Pancreas (tissue), 10 donors: ENCODE results near the gene SLC6A13. TPM values are rescaled to one million over a fixed set of nuclear protein-coding genes. Genes with fewer than 3 reads are reported as not detected.

Source experiments
- ATAC-seq, 4 donors: fragments of 200-7000 bp; cut with Tn5 transposase; one replicate each; pipeline versions ENCODE4 v1.8.0 to v1.9.1; 2020; ENCODE audit warnings: mild to moderate bottlenecking in 4 of 4, moderate library complexity in 4 of 4
- DNase-seq, 6 donors: peaks; one replicate each; pipeline ENCODE4 v3.0.0-alpha.2; 2020
- FAIRE-seq: peaks from 2 replicates; lab custom pipeline; 2012; peaks lifted over from hg19 to GRCh38; lab: Jason Lieb, UNC
- H3K27ac ChIP-seq, 4 donors: fragments of 200-600 bp; sonication (generic); 1 replicate in 3 of 4; 2 replicates in 1 of 4; pipeline versions ENCODE4 v1.5.0 to v1.8.0; 2020
- H3K27me3 ChIP-seq, 4 donors: fragments of 200-600 bp; one replicate each; pipeline ENCODE4 v1.8.0; 2021
- H3K36me3 ChIP-seq, 3 donors: fragments of 200-600 bp; sonication (generic) in 1 of 3; one replicate each; pipeline versions ENCODE4 v1.5.0 to v1.8.0; 2020 to 2021
- H3K4me1 ChIP-seq, 3 donors: fragments of 200-600 bp; one replicate each; pipeline ENCODE4 v1.8.0; 2021
- H3K4me3 ChIP-seq, 4 donors: fragments of 200-600 bp; sonication (generic) in 2 of 4; one replicate each; pipeline versions ENCODE4 v1.5.0 to v1.8.0; 2020 to 2021
- H3K9me3 ChIP-seq, 4 donors: fragments of 200-600 bp; one replicate each; pipeline ENCODE4 v1.8.0; 2021
- CTCF ChIP-seq, 4 donors: fragments of 200-600 bp; sonication (generic) in 3 of 4; IDR thresholded peaks; one replicate each; pipeline versions ENCODE4 v1.5.0 to v1.8.0; 2021; ENCODE audit warnings: antibody characterized with exemption in 4 of 4
- WGBS, 2 donors: extraction: QIAGEN DNeasy Blood & Tissue Kit; methylation state at CpG; one replicate each; pipeline ENCODE4 v1.1.7; 2013; 5-methylcytosine and 5-hydroxymethylcytosine counted together
- intact Hi-C, 3 donors: fragments of 100-400 bp; cut with DNase I; formaldehyde crosslinking; loops; one replicate each; pipeline versions ENCODE4 v1.11.1 to v1.14.2; 2022
- polyA plus RNA-seq, 2 donors: library from polyadenylated mRNA; stranded (reverse); fragments of 200-250 nt; gene quantifications; one replicate each; pipeline ENCODE4 v1.2.3, GENCODE V29; 2013
- total RNA-seq, 6 donors: library from RNA; stranded (reverse); fragmentation: NEBNext Ultra II Directional in 4 of 6; extraction: Animal tissue kit (Norgen Biotek cat#: 25700) in 4 of 6; gene quantifications; one replicate each; pipeline versions ENCODE4 v1.2.1 to v1.2.4, GENCODE V29; 2021 to 2023
- donor health status: healthy with polysubstance abuse.
- donor health status: DM: no; HTN: no; CAD: no; lungs with moderate emphysema.
- donor health status: DM: no; HTN: no; CAD: no.
- donor health status: control.
- donor health status: control.
- donor health status: Bipolar disorder and iron deficiency.
- donor health status: DM: yes; HTN: yes; CAD: no.
- donor health status: DM: no; HTN: no; CAD: no.
- donor health status: DM: no; HTN: no; CAD: no.
- donor health status: DM: yes; HTN: yes; CAD: no.

SLC6A13 gene
- total and polyA plus RNA-seq, 8 donors: 0.23 to 0.35 (median 0.29) TPM; not detected in 4

GRCh38 chr12:264269-264668 is 1.6 kb upstream of the SLC6A13 start:
- no peak for TF ChIP-seq CTCF (IDR thresholded peaks at IDR 0.05)
- Histone ChIP-seq H3K27ac (no peak overlapping the region), H3K4me3 (no peak overlapping the region), H3K4me1 (no peaks in the 10 kb centered on the region), H3K36me3 (no peaks in the 10 kb centered on the region), H3K27me3 (peaks cover 0 to 10% (median 0%) of the 10 kb centered on the region in 4 donors), H3K9me3 (no peaks in the 10 kb centered on the region)
- 58 to 70% methylated on average over 3 of the region's 3 CpGs for WGBS, 2 donors
- no peak for FAIRE-seq
- DNase-seq: no peak
- no peak for ATAC-seq
- intact Hi-C loops: no loop called here

- Histone ChIP-seq H3K36me3 (no peaks in the 10 kb centered on the region), H3K27me3 (peaks cover 0 to 10% (median 0%) of the 10 kb centered on the region in 4 donors), H3K4me1 (no peaks in the 10 kb centered on the region), H3K9me3 (no peaks in the 10 kb centered on the region), H3K4me3 (no peak overlapping the region), H3K27ac (no peak overlapping the region)
- intact Hi-C loops: no loop called here
- DNase-seq (no peak), FAIRE-seq (no peak), ATAC-seq (no peak)
- TF ChIP-seq CTCF (IDR thresholded peaks at IDR 0.05): no peak
- 77 to 87% methylated on average over 9 of the region's 9 CpGs for WGBS, 2 donors
Observed at GRCh38 chr12:263574-263973, 938 bp upstream of the SLC6A13 start.

GRCh38 chr12:262113-262512 is 523 bp downstream of the SLC6A13 start:
- DNase-seq: no peak
- H3K27me3 ChIP-seq: peaks cover 0 to 9% (median 0%) of the 10 kb centered on the region in 4 donors
- H3K36me3 ChIP-seq: no peaks in the 10 kb centered on the region
- H3K4me3 ChIP-seq: no peak overlapping the region
- intact Hi-C loops: no loop called here
- H3K27ac ChIP-seq: no peak overlapping the region
- no peak for TF ChIP-seq CTCF (IDR thresholded peaks at IDR 0.05)
- no peaks in the 10 kb centered on the region for H3K4me1 ChIP-seq
- H3K9me3 ChIP-seq: no peaks in the 10 kb centered on the region
- no peak for ATAC-seq
- FAIRE-seq: no peak

GRCh38 chr12:257521-258321 is 4.9 kb downstream of the SLC6A13 start:
- TF ChIP-seq CTCF (IDR thresholded peaks at IDR 0.05): no peak
- no peaks in the 10 kb centered on the region for H3K4me1 ChIP-seq
- no peaks in the 10 kb centered on the region for H3K36me3 ChIP-seq
- 55 to 63% methylated on average over 13 to 14 of the region's 14 CpGs for WGBS, 2 donors
- no peak for FAIRE-seq
- H3K9me3 ChIP-seq: no peaks in the 10 kb centered on the region
- ATAC-seq: no peak
- no peaks in the 10 kb centered on the region for H3K27me3 ChIP-seq
- no peak overlapping the region for H3K27ac ChIP-seq
- DNase-seq: no peak
- H3K4me3 ChIP-seq: no peak overlapping the region
- intact Hi-C loops: no loop called here

- WGBS, 2 donors: 70 to 82% methylated on average over 3 of the region's 3 CpGs
- Histone ChIP-seq H3K27ac (no peak overlapping the region), H3K4me1 (no peaks in the 10 kb centered on the region), H3K9me3 (no peaks in the 10 kb centered on the region), H3K4me3 (no peak overlapping the region), H3K36me3 (no peaks in the 10 kb centered on the region), H3K27me3 (no peaks in the 10 kb centered on the region)
- DNase-seq: no peak
- FAIRE-seq: no peak
- no peak for TF ChIP-seq CTCF (IDR thresholded peaks at IDR 0.05)
- ATAC-seq: no peak
- intact Hi-C loops: no loop called here
Observed at GRCh38 chr12:256958-257357, 5.7 kb downstream of the SLC6A13 start.
